HG02610 (cell line): ENCODE data around the gene MYBL2.
A peak's percentile ranks its signal among the peaks of the same experiment; 100 is the strongest.
"Not testable (repeated sequence)": the region's sequence is repeated elsewhere in the genome, so short reads cannot be mapped to it uniquely, and the experiment has no call there.

Source experiments
- ATAC-seq: cut with Tn5 transposase; IDR thresholded peaks from one replicate; pipeline ENCODE4 v1.9.1; 2021; ENCODE audit warnings: mild to moderate bottlenecking, moderate library complexity; ENCODE audit not compliant: unreplicated experiment

The MYBL2 gene

DNA sequence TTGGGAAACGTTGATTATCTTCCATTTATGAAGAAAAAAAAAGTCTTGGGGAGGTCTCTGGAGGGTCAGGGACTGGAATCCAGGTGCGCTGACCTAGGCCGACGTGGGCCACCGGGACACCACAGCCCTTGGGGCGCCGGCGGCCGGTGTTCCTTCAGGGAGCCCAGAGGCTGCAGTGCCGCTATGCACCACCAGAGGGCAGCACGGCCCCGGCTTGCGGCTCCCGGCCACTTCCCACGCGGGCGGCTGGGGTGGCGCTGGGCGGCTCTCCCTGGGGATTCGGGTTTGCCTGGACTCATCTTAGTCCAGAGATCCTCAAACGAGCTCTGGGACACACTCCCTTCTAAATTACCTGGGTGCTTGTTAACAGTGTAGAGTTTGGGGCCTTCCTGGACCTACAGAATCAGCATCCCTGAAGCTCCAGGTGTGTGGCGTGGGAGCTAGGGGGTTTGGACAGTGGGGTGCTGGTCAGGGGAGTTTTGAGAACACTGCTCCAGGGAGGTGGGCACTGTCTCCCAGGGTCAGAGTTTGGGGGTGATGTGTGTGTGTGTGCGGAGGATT lies 82.9 kb downstream of the MYBL2 start:
- no peak for ATAC-seq

DNA sequence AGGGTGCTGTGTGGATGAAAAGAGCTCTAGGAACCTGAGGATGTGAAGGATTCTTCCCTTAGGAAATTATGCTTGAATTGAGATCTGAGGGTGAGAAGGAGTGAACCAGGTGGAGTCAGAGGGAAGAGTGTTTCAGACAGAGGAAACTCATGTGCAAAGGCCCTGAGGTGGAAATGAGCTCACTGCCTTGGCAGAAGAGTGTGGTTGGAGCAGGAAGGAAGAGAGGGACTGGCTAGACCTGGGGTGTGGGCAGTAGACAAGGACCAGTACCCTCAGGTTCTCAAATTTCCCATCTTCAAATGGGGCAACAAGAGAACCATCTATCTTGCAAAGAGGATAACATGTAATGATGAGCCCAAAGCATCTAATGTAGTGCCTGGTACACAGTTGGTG lies 83.9 kb downstream of the MYBL2 start:
- no peak for ATAC-seq

DNA sequence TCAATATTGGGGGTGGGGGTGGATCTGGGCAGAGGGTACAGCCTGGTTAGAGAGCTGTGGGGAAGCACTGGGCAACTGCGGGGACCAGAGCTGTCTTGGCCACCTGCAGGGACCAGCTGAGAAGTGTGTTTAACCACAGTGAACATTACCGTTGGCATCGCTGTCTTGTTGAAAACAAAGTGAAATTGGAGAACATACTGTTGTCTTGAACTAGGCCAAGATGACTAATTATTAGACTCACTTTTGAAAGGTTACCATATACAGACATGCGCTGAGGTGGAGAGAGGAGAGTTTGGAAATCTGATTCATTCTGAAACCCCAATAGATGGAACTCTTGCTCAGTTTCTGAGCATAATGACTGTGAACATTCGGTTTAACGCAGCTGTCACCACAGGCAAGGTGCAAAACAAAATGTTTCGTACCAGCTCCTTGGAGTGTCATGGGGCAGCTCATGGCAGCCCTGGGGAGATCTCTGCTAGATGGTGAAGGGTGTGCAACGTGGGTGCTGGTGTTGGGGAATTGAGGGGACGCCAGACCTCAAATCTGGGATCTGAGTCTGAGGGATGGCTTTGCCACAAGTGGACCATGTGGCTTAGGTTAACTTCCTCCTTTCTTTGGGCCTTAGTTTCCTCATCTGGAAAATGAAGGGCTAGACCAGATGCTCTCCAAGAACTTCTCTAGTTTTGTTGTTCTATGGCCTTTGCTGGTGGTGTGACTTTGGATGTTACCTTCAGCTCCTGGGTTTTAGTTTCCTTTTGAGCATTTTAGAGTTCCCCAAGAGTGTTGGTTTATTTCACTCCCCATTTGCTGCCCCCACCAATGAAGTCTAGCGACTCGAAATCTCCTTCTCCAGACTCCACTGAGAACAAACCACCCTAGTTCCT lies 84.5 kb downstream of the MYBL2 start:
- peak; percentile 74 for ATAC-seq

DNA sequence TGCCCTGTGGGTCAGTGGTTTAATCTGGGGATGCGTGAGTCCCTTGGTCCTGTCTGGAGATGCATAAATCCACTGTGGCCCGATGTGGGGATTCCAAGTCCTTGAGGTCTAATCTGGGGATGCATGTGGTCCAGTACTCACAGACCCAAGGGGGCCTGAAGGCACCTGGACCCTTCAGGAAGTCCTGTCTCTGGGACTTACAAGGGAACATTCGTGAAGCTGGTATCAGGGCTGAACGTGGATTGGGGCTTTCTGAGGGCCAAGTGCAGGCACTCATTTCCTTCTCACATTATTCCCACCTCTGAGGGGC lies 85.1 kb downstream of the MYBL2 start:
- ATAC-seq = no peak

DNA sequence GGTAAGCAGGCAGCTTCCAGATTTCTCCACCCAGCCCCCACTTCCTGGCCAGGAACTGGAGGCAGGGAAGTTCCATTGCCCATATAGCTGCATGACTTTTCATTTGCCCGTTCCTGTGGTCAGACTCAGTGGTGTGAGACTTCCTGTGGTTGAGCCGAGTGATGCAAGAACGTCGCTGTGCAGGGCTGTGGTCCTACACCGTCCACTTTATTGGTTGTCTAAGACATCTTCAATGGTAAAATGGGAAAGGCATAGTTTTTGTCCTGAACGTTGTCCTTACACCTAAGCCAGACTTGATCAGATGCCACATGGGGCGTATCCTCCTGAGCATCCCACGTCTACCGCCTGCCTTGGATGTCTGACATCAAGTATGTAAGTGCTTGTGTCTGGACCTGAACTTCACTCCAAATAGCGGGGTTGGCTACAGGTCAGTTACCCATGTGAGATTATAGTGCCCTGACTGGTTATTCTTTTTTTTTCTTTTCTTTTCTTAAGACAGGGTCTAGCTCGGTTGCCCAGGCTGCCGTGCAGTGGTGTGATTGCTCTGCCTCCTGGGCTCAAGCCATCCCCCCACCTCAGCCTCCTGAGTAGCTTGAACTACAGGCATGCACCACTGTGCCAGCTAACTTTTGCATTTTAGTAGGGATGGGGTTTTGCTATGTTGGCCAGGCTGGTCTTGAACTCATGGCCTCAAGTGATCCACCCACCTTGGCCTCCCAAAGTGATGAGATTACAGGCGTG lies 85.8 kb downstream of the MYBL2 start:
- peak; percentile 61 for ATAC-seq

DNA sequence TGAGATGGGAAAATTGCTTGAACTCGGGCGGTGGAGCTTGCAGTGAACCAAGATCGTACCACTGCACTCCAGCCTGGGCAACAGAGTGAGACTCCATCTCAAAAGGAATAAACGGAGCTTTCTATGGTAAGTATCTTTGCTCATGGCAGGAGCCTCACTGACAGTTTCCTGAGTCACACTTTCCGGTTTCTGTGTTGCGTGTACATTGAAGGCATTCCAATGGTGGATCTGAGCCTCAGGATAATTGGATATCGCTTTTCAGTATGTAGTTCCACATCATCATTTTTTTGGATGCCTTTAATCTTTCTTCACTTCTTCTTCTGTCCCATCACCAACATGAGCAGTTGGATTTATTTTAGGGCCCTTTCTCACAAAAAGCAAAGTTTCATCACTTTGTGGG lies 88.5 kb downstream of the MYBL2 start:
- ATAC-seq = no peak

DNA sequence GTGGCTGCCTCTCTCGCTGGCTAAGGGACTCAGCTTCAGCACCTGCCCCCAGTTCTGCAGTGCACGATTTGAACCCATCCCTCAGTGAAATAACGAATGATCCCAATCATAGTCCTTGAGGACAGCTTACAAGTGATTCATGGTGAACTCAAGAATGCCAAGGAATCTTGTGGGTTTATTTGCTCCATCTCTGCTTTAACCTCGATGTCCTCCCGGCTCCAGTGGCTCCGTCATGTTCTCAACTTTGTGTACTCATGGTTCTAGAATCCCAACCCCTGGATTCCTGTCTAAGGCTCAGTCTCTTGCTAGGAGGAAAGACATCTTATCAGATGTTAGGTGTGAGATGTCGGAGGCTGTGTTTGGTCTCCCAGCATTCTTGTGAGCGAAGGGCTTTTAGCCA lies 88.9 kb downstream of the MYBL2 start:
- no peak for ATAC-seq

DNA sequence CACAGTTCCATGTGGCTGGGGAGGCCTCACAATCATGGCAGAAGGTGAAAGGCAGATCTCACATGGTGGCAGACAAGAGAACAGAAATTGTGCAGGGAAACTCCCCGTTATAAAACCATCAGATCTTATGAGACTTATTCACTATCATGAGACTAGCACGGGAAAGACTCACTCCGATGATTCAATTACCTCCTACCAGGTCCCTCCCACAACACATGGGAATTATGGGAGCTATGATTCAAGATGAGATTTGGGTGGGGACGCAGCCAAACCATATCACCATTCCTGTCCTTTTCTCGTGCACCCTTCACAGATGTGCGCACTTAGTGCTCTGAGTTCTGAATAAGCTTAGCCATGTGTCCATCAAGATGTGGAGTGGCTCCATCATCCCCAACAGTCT lies 91.0 kb downstream of the MYBL2 start:
- not testable (repeated sequence) for ATAC-seq

DNA sequence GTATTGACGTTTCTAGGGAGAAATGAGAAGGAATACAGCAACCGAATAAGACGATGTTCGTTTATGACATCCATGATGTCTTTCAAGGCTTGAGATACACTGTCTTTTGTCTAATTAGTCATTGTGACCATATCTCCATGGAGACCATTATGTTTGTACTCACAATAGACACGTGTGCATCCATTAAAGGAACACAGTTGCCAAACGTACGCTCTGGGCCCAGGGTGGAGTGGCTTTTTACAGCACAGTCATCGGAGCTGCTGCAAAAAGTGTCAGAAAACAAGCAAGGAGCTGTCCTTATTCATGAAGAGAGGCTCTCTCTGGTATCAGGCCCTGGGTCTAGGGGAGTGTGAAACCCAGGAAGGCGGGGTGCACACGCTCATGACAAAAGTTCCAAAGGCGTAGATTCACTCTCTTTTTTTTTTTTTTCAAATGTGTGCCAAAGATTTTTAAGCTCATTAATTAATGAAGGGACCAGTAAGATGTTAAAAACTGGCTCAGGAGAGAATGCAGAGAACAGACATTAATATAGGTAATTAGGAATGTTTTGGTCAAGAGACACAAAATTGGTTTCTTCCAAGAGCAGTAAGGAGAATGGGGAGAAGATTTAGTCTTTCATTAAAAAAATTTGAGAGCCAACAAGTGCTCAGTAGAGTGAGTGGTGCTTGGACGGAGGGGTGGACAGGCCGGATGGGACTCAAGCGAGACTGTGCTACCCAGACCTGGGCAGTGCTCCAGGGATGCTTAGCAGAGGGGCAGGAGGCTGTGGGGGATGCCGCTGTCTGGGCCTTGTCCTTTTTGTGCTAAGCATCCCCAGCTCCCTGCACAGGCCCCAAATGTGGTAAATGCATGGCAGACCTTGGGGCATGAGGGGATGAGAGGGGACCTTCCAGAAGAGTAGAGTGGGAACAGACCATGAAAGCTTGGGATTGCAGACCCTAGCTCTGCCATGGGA lies 94.7 kb downstream of the MYBL2 start:
- no peak for ATAC-seq

DNA sequence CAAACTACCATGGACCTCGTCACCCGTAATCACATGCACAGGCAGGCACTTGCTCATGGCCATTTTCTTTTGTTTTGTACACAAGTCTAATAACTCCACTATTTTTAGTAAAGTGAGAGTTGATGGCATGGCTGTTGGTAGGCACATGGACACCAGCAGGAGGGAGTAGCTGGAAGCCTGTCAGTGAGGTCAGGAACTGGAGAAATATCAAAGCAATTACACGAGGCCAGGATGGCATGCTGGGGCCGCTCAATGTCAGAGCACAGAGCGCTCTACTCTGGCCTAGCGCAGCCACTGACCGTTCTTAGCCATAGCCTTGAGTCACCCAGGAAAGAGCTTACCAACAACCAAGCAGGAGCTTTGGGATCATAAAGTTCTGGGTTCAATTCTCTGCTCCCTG lies 96.0 kb downstream of the MYBL2 start:
- ATAC-seq = no peak

DNA sequence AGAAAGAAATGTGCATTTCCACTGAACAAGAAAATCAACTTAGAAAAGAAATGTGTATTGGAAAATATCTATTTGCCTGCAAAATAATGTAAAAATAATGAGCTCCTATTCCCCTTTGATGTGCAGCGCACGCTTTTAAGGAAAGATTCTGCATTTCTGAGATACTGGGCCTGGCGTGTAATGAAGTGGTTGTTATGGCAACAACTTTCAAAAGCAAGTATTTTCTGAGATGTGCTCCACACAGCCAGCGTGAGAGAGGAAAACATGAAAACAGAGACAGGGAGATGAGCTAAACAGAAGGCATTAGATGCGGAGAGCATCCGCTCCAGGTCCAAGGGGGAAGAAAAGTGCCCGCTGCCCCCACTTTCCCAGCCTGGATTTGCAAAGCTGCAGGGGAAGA lies 99.0 kb downstream of the MYBL2 start:
- ATAC-seq = no peak
